ENCODE measurements around the gene RUFY3. TPM values are rescaled to one million over a fixed set of nuclear protein-coding genes. Genes with fewer than 3 reads are reported as not detected.

RUFY3 gene
- total and polyA plus RNA-seq, 9 of the 15 experiments (the other 6 are each of a cell fraction or from before 2014, with no cell fraction given) = 4.2 to 31.1 (median 21.5) TPM

DNA sequence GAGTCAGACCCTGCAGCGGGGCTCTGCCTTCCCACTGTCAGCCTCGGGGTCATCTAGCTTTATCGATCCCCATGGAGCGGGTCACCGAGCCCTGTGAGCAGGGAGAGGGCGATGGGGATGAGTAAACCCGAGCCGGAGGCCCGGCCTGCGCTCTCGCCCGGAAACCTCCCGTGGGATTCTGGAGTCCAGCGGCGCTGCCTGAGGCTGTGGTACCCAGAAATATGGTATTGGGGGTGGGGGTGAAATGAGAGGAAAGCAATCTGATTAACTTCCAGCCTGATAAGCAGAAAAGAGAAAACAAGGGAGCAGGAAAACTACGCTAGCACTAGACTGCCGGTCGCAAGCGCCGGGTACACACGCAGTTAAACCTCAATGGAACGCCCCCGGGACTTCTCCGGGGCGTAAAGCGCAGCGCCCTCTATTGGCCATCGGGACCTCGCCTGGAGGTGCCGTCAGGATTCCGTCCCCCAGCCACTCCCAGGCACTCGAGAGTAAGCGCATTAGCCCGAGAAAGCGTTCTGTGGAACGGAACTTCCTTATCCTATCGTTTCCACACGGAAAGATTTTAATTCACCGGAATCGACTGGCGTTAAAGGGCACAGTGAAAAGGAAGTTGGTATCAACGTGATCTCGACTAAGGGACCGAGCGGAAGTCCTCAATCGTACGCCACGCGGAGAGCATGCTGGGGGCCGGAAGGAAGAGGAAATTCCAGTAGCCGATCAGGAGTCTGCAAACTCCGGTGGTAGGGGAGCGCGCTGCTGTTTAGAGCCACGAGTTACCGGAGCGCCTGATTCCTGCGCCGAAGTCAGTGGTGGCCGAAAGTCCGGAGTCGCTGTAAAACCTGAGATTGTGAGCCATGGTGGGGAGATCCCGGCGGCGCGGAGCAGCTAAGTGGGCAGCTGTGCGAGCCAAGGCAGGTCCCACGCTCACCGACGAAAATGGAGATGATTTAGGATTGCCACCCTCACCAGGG is 33.7 kb upstream of the RUFY3 start, which contains the start of gene UTP3 (continued):
- TF ChIP-seq, protein P1, sequence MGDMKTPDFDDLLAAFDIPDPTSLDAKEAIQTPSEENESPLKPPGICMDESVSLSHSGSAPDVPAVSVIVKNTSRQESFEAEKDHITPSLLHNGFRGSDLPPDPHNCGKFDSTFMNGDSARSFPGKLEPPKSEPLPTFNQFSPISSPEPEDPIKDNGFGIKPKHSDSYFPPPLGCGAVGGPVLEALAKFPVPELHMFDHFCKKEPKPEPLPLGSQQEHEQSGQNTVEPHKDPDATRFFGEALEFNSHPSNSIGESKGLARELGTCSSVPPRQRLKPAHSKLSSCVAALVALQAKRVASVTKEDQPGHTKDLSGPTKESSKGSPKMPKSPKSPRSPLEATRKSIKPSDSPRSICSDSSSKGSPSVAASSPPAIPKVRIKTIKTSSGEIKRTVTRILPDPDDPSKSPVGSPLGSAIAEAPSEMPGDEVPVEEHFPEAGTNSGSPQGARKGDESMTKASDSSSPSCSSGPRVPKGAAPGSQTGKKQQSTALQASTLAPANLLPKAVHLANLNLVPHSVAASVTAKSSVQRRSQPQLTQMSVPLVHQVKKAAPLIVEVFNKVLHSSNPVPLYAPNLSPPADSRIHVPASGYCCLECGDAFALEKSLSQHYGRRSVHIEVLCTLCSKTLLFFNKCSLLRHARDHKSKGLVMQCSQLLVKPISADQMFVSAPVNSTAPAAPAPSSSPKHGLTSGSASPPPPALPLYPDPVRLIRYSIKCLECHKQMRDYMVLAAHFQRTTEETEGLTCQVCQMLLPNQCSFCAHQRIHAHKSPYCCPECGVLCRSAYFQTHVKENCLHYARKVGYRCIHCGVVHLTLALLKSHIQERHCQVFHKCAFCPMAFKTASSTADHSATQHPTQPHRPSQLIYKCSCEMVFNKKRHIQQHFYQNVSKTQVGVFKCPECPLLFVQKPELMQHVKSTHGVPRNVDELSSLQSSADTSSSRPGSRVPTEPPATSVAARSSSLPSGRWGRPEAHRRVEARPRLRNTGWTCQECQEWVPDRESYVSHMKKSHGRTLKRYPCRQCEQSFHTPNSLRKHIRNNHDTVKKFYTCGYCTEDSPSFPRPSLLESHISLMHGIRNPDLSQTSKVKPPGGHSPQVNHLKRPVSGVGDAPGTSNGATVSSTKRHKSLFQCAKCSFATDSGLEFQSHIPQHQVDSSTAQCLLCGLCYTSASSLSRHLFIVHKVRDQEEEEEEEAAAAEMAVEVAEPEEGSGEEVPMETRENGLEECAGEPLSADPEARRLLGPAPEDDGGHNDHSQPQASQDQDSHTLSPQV (IDR thresholded peaks at IDR 0.05) = peak; percentile 65; the same call in 1 of the 2 replicates
- TF ChIP-seq CREB1 (IDR thresholded peaks at IDR 0.05) (peak; percentile 75), CREB1 (CRISPR knock-in tag; IDR thresholded peaks at IDR 0.05) (peak; percentile 72), SAFB (IDR thresholded peaks at IDR 0.05; ENCODE audit: borderline replicate concordance, low read depth, low read length) (no peak), POLR2A (conservative IDR thresholded peaks at IDR 0.05) (peak; percentile 95), ETS2 (tag; IDR thresholded peaks at IDR 0.05; ENCODE audit: borderline replicate concordance, poor library complexity, severe bottlenecking) (no peak), MBD2 (IDR thresholded peaks at IDR 0.05; ENCODE audit: borderline replicate concordance, low read depth) (peak; percentile 86; the same call in 1 of the 2 replicates)
- TF ChIP-seq, protein P2, sequence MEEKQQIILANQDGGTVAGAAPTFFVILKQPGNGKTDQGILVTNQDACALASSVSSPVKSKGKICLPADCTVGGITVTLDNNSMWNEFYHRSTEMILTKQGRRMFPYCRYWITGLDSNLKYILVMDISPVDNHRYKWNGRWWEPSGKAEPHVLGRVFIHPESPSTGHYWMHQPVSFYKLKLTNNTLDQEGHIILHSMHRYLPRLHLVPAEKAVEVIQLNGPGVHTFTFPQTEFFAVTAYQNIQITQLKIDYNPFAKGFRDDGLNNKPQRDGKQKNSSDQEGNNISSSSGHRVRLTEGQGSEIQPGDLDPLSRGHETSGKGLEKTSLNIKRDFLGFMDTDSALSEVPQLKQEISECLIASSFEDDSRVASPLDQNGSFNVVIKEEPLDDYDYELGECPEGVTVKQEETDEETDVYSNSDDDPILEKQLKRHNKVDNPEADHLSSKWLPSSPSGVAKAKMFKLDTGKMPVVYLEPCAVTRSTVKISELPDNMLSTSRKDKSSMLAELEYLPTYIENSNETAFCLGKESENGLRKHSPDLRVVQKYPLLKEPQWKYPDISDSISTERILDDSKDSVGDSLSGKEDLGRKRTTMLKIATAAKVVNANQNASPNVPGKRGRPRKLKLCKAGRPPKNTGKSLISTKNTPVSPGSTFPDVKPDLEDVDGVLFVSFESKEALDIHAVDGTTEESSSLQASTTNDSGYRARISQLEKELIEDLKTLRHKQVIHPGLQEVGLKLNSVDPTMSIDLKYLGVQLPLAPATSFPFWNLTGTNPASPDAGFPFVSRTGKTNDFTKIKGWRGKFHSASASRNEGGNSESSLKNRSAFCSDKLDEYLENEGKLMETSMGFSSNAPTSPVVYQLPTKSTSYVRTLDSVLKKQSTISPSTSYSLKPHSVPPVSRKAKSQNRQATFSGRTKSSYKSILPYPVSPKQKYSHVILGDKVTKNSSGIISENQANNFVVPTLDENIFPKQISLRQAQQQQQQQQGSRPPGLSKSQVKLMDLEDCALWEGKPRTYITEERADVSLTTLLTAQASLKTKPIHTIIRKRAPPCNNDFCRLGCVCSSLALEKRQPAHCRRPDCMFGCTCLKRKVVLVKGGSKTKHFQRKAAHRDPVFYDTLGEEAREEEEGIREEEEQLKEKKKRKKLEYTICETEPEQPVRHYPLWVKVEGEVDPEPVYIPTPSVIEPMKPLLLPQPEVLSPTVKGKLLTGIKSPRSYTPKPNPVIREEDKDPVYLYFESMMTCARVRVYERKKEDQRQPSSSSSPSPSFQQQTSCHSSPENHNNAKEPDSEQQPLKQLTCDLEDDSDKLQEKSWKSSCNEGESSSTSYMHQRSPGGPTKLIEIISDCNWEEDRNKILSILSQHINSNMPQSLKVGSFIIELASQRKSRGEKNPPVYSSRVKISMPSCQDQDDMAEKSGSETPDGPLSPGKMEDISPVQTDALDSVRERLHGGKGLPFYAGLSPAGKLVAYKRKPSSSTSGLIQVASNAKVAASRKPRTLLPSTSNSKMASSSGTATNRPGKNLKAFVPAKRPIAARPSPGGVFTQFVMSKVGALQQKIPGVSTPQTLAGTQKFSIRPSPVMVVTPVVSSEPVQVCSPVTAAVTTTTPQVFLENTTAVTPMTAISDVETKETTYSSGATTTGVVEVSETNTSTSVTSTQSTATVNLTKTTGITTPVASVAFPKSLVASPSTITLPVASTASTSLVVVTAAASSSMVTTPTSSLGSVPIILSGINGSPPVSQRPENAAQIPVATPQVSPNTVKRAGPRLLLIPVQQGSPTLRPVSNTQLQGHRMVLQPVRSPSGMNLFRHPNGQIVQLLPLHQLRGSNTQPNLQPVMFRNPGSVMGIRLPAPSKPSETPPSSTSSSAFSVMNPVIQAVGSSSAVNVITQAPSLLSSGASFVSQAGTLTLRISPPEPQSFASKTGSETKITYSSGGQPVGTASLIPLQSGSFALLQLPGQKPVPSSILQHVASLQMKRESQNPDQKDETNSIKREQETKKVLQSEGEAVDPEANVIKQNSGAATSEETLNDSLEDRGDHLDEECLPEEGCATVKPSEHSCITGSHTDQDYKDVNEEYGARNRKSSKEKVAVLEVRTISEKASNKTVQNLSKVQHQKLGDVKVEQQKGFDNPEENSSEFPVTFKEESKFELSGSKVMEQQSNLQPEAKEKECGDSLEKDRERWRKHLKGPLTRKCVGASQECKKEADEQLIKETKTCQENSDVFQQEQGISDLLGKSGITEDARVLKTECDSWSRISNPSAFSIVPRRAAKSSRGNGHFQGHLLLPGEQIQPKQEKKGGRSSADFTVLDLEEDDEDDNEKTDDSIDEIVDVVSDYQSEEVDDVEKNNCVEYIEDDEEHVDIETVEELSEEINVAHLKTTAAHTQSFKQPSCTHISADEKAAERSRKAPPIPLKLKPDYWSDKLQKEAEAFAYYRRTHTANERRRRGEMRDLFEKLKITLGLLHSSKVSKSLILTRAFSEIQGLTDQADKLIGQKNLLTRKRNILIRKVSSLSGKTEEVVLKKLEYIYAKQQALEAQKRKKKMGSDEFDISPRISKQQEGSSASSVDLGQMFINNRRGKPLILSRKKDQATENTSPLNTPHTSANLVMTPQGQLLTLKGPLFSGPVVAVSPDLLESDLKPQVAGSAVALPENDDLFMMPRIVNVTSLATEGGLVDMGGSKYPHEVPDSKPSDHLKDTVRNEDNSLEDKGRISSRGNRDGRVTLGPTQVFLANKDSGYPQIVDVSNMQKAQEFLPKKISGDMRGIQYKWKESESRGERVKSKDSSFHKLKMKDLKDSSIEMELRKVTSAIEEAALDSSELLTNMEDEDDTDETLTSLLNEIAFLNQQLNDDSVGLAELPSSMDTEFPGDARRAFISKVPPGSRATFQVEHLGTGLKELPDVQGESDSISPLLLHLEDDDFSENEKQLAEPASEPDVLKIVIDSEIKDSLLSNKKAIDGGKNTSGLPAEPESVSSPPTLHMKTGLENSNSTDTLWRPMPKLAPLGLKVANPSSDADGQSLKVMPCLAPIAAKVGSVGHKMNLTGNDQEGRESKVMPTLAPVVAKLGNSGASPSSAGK (IDR thresholded peaks at IDR 0.05) = peak; percentile 77

Measured in K562 (cell line).